ENCODE measurements around the gene SEMA6A.

- TF ChIP-seq CTCF (conservative IDR thresholded peaks at IDR 0.05; ENCODE audit: low read length) = no peak
- no peak for TF ChIP-seq EZH2phosphoT487 (IDR thresholded peaks at IDR 0.05; ENCODE audit: borderline replicate concordance, low read depth, low read length)
Observed at GRCh38 chr5:116563736-116564308, 10.8 kb downstream of the SEMA6A start.
